GM12873 (cell line): Measurements from ENCODE around the gene KCND2.

Experiments
- TF ChIP-seq, protein P1 (sequence below): IDR thresholded peaks from 2 replicates; pipeline ENCODE4 v1.5.1; 2012; ENCODE audit warnings: low read depth, mild to moderate bottlenecking, moderate library complexity, low read length, control low read depth; ENCODE audit not compliant: insufficient read depth; ENCODE audit errors: missing control alignments

The KCND2 gene

DNA sequence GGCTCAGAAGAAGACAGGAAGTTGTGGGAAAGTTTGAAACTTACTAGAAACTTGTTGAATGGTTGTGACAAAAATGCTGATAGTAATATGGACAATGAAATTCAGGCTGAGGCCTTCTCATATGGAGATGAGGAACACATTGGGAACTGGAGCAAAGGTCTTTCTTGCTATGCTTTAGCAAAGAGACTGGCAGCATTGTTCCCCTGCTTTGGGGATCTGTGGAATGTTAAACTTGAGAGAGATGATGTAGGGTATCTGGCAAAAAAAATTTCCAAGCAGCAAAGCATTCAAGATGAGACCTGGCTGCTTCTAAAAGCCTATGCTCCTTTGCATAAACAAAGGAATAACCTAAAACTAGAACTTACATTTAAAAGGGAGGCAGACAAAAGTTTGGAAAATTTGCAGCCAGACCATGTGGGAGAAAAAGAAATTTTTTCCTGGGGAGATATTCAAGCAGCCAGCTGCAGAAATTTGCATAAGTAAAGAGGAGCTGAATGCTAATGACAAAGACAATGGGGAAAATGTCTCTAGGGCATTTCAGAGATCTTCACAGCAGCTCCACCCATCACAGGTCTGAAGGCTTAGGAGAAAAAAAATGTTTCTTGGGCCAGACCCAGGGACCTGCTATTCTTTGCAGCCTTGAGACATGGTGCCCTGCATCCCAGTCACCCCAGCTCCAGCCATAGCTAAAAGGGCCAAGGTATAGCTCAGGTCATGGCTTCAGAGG lies 16.5 kb upstream of the KCND2 start:
- TF ChIP-seq, protein P1, sequence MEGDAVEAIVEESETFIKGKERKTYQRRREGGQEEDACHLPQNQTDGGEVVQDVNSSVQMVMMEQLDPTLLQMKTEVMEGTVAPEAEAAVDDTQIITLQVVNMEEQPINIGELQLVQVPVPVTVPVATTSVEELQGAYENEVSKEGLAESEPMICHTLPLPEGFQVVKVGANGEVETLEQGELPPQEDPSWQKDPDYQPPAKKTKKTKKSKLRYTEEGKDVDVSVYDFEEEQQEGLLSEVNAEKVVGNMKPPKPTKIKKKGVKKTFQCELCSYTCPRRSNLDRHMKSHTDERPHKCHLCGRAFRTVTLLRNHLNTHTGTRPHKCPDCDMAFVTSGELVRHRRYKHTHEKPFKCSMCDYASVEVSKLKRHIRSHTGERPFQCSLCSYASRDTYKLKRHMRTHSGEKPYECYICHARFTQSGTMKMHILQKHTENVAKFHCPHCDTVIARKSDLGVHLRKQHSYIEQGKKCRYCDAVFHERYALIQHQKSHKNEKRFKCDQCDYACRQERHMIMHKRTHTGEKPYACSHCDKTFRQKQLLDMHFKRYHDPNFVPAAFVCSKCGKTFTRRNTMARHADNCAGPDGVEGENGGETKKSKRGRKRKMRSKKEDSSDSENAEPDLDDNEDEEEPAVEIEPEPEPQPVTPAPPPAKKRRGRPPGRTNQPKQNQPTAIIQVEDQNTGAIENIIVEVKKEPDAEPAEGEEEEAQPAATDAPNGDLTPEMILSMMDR = no peak

DNA sequence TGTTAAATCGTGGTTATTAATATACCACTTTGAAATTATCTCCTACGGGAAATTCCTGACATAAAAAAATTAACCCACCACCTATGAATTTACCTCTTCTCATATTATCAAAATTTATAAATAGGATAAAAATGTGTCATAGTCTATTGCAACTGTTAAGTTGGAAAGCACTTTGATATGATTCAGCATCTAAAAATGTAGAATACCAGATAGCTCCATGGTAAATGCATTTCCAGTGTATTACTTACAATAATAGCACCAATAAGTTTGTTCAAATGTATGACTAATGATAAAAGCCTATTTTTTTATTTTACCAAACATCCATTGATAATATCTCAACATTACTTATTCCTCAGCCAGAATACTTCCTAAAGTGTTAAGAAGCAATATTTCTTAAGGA lies 13.6 kb upstream of the KCND2 start:
- TF ChIP-seq, protein P1 = no peak

GRCh38 chr7:120260111-120260510 lies 12.9 kb upstream of the KCND2 start:
- TF ChIP-seq, protein P1 = no peak

DNA sequence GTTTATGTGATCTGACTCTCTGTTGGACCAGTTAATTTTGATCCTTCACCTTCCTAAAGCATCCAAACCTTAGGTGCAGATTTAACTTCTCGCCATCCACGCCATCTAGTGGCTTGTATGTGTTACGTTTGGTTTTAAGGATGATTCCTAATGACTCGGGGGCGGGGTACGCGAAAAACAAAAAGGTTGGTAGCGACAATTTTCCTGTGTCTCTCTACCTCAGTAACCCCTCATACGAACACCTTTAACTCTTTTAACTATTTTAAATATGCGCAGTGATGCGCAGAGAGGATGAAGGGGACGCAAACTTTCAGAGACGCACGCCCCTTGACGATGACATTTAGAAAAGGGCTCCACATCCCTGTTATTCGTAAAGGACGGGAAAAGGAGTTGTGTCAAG lies 714 bp upstream of the KCND2 start:
- TF ChIP-seq, protein P1 = peak; percentile 78

GRCh38 chr7:120273476-120273975 lies 551 bp downstream of the KCND2 start:
- TF ChIP-seq, protein P1 = no peak

DNA sequence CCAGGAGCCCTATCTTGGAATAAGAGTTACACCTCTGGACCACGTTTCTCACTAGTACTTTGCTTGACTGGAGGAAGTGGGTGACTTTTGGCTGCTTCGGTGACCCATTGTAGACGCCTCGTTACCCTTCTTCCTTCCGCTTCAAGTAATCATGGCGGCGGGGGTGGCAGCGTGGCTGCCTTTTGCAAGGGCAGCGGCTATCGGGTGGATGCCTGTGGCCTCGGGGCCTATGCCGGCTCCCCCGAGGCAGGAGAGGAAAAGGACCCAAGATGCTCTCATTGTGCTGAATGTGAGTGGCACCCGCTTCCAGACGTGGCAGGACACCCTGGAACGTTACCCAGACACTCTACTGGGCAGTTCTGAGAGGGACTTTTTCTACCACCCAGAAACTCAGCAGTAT lies 1.5 kb downstream of the KCND2 start:
- TF ChIP-seq, protein P1 = no peak

DNA sequence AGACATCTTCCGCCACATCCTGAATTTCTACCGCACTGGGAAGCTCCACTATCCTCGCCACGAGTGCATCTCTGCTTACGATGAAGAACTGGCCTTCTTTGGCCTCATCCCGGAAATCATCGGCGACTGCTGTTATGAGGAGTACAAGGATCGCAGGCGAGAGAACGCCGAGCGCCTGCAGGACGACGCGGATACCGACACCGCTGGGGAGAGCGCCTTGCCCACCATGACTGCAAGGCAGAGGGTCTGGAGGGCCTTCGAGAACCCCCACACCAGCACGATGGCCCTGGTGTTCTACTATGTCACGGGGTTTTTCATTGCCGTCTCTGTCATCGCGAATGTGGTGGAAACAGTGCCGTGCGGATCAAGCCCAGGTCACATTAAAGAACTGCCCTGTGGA lies 1.9 kb downstream of the KCND2 start:
- TF ChIP-seq, protein P1 = no peak
